ENCODE data around the gene PAM16.
"Not testable (repeated sequence)": the region's sequence is repeated elsewhere in the genome, so short reads cannot be mapped to it uniquely, and the experiment has no call there.

PAM16 gene

DNA sequence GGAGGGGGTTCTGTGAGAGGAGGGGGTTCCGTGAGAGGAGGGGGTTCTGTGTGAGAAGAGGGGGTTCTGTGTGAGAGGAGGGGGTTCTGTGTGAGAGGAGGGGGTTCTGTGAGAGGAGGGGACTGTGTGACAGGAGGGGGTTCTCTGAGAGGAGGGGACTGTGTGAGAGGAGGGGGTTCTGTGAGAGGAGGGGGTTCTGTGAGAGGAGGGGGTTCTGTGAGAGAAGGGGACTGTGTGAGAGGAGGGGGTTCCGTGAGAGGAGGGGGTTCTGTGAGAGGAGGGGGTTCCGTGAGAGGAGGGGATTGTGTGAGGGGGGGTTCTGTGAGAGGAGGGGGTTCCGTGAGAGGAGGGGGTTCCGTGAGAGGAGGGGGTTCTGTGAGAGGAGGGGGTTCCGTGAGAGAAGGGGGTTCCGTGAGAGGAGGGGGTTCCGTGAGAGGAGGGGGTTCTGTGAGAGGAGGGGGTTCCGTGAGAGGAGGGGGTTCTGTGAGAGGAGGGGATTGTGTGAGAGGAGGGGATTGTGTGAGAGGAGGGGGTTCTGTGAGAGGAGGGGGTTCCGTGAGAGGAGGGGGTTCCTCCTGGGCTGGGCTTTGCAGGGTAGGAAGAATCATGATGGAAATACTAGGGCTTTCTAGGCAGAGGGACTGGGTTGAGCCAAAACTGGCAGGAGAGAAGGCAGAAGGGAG, 6.7 kb downstream of the PAM16 start:
- H3K27ac ChIP-seq (ENCODE audit: low read depth, low read length); H3K27me3 ChIP-seq (ENCODE audit: control insufficient read depth in 1 of 2, insufficient read depth in 2 of 2, low read length in 2 of 2); H3K9me3 ChIP-seq (ENCODE audit: low read length); H3K4me3 ChIP-seq (ENCODE audit: low read depth in 1 of 2, low read length in 2 of 2); H3K36me3 ChIP-seq (ENCODE audit: insufficient read depth, low read length); H3K9ac ChIP-seq (ENCODE audit: low read length): not testable (repeated sequence)
- H3K4me1 ChIP-seq (ENCODE audit: insufficient read depth, low read length), result peaks cover 11% of the 10 kb centered on the region

DNA sequence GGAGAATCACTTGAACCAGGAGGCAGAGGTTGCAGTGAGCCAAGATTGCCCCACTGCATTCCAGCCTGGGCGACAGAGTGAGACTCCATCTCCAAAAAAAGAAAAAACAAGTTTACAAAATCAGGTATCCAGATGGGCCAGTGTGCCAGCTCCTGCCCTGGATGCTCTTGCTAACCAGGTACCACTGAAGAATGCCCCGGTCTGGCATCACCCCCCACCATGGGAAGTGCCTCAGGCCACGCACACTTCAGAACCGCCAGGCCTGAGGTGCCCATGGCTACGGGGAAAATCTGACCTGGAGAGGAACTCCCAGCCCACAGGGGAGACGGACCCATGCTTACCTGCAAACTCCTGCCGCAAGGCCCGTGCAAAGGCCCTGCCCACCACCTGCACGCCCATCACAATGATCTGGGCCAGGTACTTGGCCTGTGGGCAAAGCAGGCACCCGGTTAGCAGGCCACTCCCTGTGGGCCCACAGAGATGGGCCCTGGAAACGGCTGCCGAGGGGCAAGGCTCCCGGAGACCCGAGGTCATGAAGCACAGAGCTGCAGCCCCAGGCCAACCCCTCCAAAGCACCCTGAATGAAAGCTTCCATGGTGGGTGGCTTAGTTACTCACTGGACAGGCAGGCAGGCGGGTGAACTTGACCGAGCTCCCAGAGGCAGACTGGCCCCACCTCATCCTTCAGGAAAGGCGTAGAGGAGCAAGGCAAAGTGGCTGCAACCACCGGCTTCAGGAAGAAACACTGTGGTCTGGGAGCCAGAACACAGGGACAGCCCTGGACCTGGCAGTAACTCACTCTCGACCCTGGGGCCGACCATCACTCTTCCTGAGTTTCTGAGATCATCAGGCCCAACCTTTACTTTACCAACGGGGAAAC, 8.0 kb downstream of the PAM16 start:
- Histone ChIP-seq H3K4me1 (ENCODE audit: insufficient read depth, low read length) (peaks cover 11% of the 10 kb centered on the region), H3K27ac (ENCODE audit: low read depth, low read length) (no peak overlapping the region), H3K27me3 (ENCODE audit: control insufficient read depth in 1 of 2, insufficient read depth in 2 of 2, low read length in 2 of 2) (no peaks in the 10 kb centered on the region), H3K36me3 (ENCODE audit: insufficient read depth, low read length) (no peaks in the 10 kb centered on the region), H3K4me3 (ENCODE audit: low read depth in 1 of 2, low read length in 2 of 2) (no peak overlapping the region), H3K9me3 (ENCODE audit: low read length) (no peaks in the 10 kb centered on the region), H3K9ac (ENCODE audit: low read length) (no peak overlapping the region)

DNA sequence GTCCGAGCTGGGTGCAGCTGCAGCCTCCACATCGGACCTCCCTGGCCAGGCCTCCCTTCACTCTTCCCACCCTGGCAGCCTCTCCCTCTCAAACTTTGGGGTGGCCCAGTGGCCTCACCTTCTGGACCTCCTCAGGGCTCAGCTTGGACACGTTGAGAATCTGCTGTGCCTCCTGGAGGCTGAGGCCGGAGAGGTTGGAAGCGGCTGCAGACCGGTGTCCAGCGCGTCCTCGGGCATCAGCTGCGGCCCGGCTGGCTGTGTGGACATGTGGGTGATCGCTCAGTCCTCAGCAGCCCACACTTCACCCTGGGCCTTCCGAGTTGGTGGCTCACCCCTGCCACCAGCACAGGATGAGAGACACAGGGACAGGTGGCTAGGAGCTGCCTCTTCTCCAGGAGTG, 9.9 kb downstream of the PAM16 start:
- Histone ChIP-seq H3K4me1 (ENCODE audit: insufficient read depth, low read length) (peaks cover 11% of the 10 kb centered on the region), H3K9ac (ENCODE audit: low read length) (no peak overlapping the region), H3K36me3 (ENCODE audit: insufficient read depth, low read length) (no peaks in the 10 kb centered on the region), H3K27me3 (ENCODE audit: control insufficient read depth in 1 of 2, insufficient read depth in 2 of 2, low read length in 2 of 2) (no peaks in the 10 kb centered on the region), H3K9me3 (ENCODE audit: low read length) (no peaks in the 10 kb centered on the region), H3K27ac (ENCODE audit: low read depth, low read length) (no peak overlapping the region), H3K4me3 (ENCODE audit: low read depth in 1 of 2, low read length in 2 of 2) (no peak overlapping the region)

DNA sequence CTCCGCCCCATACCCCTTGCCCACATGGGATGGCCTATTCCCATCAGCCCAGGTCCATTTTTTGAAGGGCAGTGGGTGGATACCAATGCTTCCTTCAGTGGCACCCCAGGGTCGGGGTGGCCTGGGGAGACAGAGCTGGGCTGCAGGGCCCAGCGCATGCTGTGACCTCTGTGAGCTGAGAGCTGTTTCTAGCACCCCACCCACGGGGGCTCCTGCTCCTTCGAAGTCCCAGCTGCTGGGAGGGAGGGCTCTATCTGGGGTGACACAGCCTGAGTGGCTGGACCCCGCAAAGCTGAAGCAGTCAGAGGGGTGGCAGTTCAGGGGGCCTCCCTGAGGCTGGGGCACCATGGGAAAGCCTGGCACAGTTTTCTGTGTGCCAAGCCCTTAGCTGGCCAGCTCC, 10.7 kb downstream of the PAM16 start:
- H3K27ac ChIP-seq (ENCODE audit: low read depth, low read length), result no peak overlapping the region
- peaks cover 2% of the 10 kb centered on the region for H3K36me3 ChIP-seq (ENCODE audit: insufficient read depth, low read length)
- H3K9ac ChIP-seq (ENCODE audit: low read length), result no peak overlapping the region
- H3K4me1 ChIP-seq (ENCODE audit: insufficient read depth, low read length), result peaks cover 11% of the 10 kb centered on the region
- H3K27me3 ChIP-seq (ENCODE audit: control insufficient read depth in 1 of 2, insufficient read depth in 2 of 2, low read length in 2 of 2), result no peaks in the 10 kb centered on the region
- H3K4me3 ChIP-seq (ENCODE audit: low read depth in 1 of 2, low read length in 2 of 2), result no peak overlapping the region
- H3K9me3 ChIP-seq (ENCODE audit: low read length), result no peaks in the 10 kb centered on the region

DNA sequence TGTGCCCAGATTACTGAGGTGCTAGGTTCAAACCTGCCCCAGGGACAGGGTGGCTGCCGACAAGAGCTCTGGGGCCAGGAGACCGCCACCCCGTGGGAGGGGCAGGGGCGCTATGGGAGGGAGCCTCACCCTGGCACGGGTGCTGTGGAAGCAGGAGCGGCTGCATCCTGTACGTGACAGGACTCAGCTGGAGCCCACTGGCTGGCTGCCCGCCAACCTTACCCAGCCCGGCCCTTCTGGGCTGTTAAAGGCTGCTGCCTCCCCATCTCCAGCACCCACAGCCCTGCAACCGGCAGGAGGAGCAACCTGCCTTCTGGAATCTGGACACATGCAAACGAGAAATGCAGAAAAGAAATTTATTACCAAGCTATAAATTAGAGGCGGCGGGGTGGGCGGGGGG, 11.2 kb downstream of the PAM16 start:
- H3K27ac ChIP-seq (ENCODE audit: low read depth, low read length), result no peak overlapping the region
- peaks cover 11% of the 10 kb centered on the region for H3K4me1 ChIP-seq (ENCODE audit: insufficient read depth, low read length)
- H3K4me3 ChIP-seq (ENCODE audit: low read depth in 1 of 2, low read length in 2 of 2), result no peak overlapping the region
- H3K36me3 ChIP-seq (ENCODE audit: insufficient read depth, low read length), result peaks cover 7% of the 10 kb centered on the region
- no peaks in the 10 kb centered on the region for H3K27me3 ChIP-seq (ENCODE audit: control insufficient read depth in 1 of 2, insufficient read depth in 2 of 2, low read length in 2 of 2)
- no peaks in the 10 kb centered on the region for H3K9me3 ChIP-seq (ENCODE audit: low read length)
- no peak overlapping the region for H3K9ac ChIP-seq (ENCODE audit: low read length)

DNA sequence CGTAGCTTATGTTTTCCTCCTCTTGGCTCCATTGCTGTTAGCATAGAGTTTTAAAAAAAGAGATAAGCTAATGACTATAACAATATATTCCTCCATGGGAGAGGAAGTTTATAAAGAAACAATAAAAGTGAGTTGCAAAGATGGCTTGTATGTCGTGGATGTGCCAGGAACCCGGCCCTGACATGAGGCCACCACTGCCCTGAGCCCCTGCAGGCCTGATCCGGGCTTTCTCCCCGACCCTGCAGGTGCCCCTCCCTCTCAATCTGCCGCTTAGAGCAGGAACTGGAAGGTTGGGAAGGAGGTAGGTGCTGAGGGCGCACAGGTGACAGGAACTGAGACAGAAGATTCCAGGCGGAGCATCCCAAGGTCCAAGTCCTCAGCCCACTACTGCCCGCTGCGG, 11.7 kb downstream of the PAM16 start:
- H3K9me3 ChIP-seq (ENCODE audit: low read length), result no peaks in the 10 kb centered on the region
- H3K27me3 ChIP-seq (ENCODE audit: control insufficient read depth in 1 of 2, insufficient read depth in 2 of 2, low read length in 2 of 2), result no peaks in the 10 kb centered on the region
- peaks cover 11% of the 10 kb centered on the region for H3K4me1 ChIP-seq (ENCODE audit: insufficient read depth, low read length)
- H3K4me3 ChIP-seq (ENCODE audit: low read depth in 1 of 2, low read length in 2 of 2), result no peak overlapping the region
- no peak overlapping the region for H3K27ac ChIP-seq (ENCODE audit: low read depth, low read length)
- peaks cover 11% of the 10 kb centered on the region for H3K36me3 ChIP-seq (ENCODE audit: insufficient read depth, low read length)
- H3K9ac ChIP-seq (ENCODE audit: low read length), result no peak overlapping the region

DNA sequence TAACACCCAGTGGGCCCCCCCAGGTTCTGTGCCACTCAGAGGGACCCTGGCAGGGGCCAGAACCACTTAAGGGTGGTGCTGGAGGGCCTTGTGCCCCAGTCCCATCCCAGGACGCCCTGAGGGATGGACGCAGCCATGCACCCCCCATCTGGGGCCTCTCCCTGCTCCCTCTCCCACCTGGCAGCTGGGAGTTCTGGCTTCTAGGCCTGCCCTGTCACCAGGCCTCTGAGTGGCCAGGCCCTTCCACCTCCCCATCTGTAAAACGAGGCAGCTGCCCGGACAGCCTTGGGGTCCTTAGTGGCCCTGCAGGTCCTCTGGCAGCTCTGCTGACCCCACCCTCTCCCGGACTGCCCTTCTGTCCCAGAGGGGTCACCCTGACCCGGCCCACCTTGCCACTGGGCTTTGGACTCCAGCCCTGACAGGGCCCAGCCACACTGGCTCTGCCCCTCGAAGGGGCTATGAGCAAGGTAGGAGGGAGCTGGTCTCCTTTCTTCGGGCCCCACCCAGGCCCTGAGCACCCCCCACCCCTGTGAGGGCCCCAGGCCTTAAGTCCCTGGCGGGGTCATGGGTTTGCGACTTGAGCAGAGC, 12.3 kb downstream of the PAM16 start:
- Histone ChIP-seq H3K4me3 (ENCODE audit: low read depth in 1 of 2, low read length in 2 of 2) (no peak overlapping the region), H3K4me1 (ENCODE audit: insufficient read depth, low read length) (peaks cover 11% of the 10 kb centered on the region), H3K27ac (ENCODE audit: low read depth, low read length) (no peak overlapping the region), H3K9ac (ENCODE audit: low read length) (no peak overlapping the region), H3K9me3 (ENCODE audit: low read length) (no peaks in the 10 kb centered on the region), H3K27me3 (ENCODE audit: control insufficient read depth in 1 of 2, insufficient read depth in 2 of 2, low read length in 2 of 2) (no peaks in the 10 kb centered on the region), H3K36me3 (ENCODE audit: insufficient read depth, low read length) (peaks cover 11% of the 10 kb centered on the region)

DNA sequence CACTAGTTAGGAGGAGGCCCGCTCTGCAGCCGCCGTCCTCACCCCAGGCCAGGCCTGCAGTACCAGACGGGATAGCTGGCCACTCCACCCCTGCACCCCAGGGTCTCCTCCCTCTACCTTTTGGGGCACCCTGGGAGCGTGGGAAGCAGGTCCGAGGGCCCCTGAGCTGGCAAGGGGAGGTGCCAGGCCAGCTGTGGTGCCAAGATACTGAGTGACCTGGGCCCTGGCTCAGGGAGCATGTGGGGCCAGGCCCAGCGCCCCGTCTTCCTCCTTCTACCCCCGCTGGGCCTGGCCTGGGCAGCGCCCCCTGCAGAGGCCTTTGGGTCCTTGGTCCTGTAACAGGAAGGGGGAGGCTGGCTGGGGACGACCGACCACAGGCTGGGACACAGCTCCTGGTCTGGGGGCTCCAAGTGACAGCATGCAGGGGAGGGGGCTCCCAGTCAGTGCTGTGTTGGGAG, 13.0 kb downstream of the PAM16 start:
- Histone ChIP-seq H3K4me1 (ENCODE audit: insufficient read depth, low read length) (peaks cover 11% of the 10 kb centered on the region), H3K9ac (ENCODE audit: low read length) (no peak overlapping the region), H3K4me3 (ENCODE audit: low read depth in 1 of 2, low read length in 2 of 2) (no peak overlapping the region), H3K36me3 (ENCODE audit: insufficient read depth, low read length) (peaks cover 11% of the 10 kb centered on the region), H3K27me3 (ENCODE audit: control insufficient read depth in 1 of 2, insufficient read depth in 2 of 2, low read length in 2 of 2) (no peaks in the 10 kb centered on the region), H3K9me3 (ENCODE audit: low read length) (no peaks in the 10 kb centered on the region), H3K27ac (ENCODE audit: low read depth, low read length) (no peak overlapping the region)

DNA sequence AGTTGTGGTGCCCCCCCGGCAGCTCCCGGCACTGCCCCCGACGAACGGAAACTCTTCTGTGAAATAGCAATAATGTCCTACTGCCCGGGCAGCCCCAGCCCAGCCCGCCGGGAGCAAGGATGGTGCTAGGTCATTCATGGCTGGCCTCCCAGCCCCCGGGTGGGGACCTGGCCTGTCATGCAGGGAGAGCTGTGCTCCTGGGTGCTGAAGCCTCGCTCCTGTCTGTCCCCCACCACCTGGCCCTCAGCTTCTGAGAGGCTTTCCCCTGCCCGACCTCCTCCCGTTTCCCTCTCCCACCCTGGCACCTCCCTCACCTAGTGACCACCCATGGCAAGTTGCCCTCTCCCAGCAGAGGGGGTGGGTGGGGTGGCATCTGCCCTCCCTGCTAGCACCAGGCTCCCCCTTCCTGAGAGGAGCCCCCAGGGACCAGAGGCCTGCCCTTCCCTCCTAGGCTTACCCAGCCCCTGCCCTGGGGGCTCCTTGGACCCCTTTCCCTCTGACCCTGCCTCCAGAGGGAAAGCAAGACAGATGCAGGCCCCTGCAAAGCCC, 13.5 kb downstream of the PAM16 start:
- Histone ChIP-seq H3K9me3 (ENCODE audit: low read length) (no peaks in the 10 kb centered on the region), H3K9ac (ENCODE audit: low read length) (no peak overlapping the region), H3K27ac (ENCODE audit: low read depth, low read length) (no peak overlapping the region), H3K4me1 (ENCODE audit: insufficient read depth, low read length) (peaks cover 11% of the 10 kb centered on the region), H3K27me3 (ENCODE audit: control insufficient read depth in 1 of 2, insufficient read depth in 2 of 2, low read length in 2 of 2) (no peaks in the 10 kb centered on the region), H3K4me3 (ENCODE audit: low read depth in 1 of 2, low read length in 2 of 2) (no peak overlapping the region), H3K36me3 (ENCODE audit: insufficient read depth, low read length) (peaks cover 11% of the 10 kb centered on the region)

DNA sequence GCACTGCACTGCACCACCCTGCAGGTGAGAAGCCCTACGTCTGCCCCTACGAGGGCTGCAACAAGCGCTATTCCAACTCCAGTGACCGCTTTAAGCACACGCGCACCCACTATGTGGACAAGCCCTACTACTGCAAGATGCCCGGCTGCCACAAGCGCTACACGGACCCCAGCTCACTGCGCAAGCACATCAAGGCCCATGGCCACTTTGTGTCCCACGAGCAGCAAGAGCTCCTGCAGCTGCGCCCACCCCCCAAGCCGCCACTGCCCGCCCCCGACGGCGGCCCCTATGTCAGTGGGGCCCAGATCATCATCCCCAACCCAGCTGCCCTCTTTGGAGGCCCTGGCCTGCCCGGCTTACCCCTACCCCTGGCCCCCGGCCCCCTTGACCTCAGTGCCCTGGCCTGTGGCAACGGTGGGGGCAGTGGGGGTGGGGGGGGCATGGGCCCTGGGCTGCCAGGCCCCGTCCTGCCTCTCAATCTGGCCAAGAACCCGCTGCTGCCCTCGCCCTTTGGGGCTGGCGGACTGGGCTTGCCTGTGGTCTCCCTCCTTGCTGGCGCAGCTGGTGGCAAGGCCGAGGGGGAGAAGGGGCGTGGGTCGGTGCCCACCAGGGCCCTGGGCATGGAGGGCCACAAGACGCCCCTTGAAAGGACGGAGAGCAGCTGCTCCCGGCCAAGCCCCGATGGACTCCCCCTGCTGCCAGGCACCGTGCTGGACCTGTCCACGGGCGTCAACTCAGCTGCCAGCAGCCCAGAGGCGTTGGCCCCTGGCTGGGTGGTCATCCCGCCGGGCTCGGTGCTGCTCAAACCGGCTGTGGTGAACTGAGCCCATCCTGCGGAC, 14.2 kb downstream of the PAM16 start:
- peaks cover 11% of the 10 kb centered on the region for H3K4me1 ChIP-seq (ENCODE audit: insufficient read depth, low read length)
- H3K27me3 ChIP-seq (ENCODE audit: control insufficient read depth in 1 of 2, insufficient read depth in 2 of 2, low read length in 2 of 2), result no peaks in the 10 kb centered on the region
- H3K9me3 ChIP-seq (ENCODE audit: low read length), result no peaks in the 10 kb centered on the region
- peaks cover 11% of the 10 kb centered on the region for H3K36me3 ChIP-seq (ENCODE audit: insufficient read depth, low read length)
- H3K27ac ChIP-seq (ENCODE audit: low read depth, low read length), result no peak overlapping the region
- H3K4me3 ChIP-seq (ENCODE audit: low read depth in 1 of 2, low read length in 2 of 2), result no peak overlapping the region
- H3K9ac ChIP-seq (ENCODE audit: low read length), result no peak overlapping the region
